Measurements from ENCODE around the gene GBX1.

Gene GBX1

GRCh38 chr7:151110941-151111645 lies 56.4 kb downstream of the GBX1 start:
- peak; percentile 67 for DNase-seq

DNA sequence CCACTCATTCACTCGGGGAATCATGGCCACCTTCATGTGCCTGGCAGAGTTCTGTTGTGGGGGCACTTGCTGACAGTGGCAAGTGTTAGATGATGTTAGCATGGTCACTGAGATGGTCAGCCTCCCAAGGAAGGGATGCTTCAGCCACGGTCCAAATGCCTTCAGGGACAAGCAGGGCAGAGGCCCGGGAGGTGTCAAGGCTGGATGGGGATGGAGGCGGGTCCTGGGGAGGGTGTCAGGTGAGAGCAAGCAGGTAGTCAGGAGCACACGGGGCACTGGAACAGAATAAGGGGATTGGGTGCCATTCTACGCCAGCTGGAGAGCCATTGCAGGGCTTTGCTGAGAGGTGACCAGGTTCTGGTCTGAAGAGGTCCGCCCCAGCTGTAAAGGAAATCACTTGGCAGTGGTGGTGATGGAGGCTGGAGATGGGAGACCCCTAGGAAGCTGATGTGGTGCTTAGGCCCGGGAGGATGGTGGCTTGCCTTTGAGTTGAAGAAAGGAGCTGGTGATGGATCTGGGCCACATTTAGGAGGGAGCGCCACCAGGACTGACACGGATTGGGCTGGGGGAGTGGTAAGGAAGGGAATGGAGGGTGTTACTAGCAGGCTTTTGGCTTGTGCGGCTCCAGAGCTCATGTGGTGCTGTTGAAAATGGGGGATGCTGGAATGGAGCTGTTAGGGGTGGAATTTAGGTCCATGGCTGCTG lies 57.1 kb downstream of the GBX1 start:
- no peak for DNase-seq

DNA sequence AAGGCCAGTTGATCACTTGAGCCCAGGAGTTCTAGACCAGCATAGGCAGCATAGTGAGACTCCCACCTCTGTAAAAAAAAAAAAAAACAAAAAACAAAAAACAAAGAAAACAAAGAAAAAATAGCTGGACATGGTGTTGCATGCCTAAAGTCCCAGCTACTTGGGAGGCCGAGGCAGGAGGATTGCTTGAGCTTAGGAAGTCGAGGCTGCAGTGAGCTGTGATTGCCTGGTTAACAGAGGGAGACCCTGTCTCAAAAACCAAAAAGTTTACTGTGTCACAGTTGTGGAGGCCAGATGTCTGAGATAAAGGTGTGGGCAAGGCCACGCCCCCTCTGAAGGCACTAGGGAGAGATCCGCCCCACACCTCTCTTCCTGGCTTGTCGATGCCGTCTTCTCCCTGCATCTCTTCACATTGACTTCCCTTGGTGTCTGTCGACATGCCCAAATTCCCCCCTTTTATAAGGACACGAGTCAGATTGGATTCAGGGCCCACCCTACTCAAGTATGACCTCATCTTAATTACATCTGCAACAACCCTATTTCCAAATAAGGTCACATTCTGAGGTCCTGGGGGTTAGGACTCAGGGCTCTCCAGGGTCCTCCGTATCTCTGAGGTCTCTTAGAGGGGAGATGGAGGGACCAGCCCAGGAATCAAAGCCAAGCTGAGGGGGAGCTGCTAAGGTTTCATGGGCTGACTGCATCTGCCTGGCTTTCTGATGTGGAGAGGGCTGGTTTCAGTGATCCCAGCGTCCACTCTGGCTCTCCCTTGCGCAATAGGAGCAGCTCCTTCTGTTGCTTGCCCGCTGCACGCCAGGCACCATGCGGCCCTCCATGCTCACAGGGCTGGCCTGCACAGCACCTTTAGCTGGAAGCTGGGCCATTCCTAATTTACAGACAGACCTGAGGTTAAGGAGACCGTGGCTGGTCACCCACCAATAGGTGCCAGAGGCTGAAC lies 58.1 kb downstream of the GBX1 start:
- no peak for DNase-seq

- DNase-seq = no peak
Observed at GRCh38 chr7:151107882-151108281, 59.6 kb downstream of the GBX1 start.

- no peak for DNase-seq
Observed at GRCh38 chr7:151104411-151105235, 62.9 kb downstream of the GBX1 start.

- no peak for DNase-seq
Observed at GRCh38 chr7:151103973-151104372, 63.5 kb downstream of the GBX1 start.

- DNase-seq = no peak
Observed at GRCh38 chr7:151102991-151103390, 64.5 kb downstream of the GBX1 start.

DNA sequence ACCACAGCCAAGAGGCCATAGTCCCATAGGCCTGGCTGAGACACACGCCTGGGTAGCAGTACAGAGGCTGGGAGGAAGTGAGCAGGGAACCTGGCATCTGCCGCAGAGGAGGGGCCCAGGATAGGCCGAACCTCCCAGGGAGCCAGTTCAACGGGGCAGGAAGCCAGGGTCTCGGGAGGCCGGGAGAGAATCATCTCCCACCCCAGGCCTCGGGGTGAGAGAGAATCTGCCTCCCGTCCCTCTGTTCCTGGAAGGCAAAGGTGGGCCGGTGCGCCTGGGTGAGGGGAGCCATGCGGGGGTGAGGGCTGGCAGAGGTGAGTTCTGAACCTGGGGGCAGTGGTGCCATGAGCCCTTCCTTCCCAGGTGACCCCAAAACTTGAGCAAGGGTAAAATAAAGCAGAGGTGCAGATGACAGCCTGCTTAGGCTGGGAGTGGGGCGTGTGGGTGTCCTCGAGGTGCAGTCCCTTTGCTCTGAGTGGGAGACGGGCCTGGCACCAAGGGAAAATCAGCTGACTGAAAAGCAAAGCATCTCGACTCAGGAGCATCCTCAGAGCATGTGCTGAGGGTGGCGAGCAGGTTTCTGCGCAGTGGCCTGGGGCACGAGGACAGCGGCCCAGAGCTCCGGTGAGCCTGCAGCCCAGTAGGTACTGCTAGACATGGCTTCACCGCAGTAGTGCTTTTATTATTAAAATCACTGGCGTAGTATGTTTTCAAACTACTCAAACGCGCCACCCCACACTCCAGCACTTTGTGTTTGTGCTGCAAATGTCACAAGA lies 65.7 kb downstream of the GBX1 start:
- no peak for DNase-seq

DNA sequence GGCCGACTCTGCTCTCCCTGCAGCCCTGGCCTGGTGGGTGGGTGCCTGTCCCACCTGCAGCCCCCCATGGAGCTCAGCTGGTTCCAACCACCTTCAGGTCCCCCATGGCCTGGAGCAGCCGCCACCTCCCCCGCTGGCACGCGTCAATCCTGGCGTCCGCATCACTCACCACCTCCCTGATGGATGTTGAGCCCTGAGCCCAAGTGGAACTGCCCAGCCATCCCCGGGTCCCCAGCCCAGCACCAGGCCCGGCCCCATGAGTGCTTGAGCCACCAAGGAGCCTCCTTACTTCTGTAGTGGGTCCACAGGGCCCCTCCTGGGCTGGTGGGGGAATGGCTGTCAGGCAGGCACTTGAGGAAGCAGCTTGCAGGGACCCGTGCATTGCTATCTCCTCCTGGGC lies 66.6 kb downstream of the GBX1 start:
- DNase-seq = no peak

- no peak for DNase-seq
Observed at GRCh38 chr7:151099486-151100211, 67.8 kb downstream of the GBX1 start.
